SIG-M5 (cell line): ENCODE data around the gene CASQ2.

Experiments
- DNase-seq: peaks from one replicate; lab custom pipeline; 2025; lab: John Stamatoyannopoulos, UW

The CASQ2 gene

GRCh38 chr1:115728341-115728740 is 40.2 kb downstream of the CASQ2 start:
- DNase-seq, result no peak

- peak; percentile 86 for DNase-seq
Measured at GRCh38 chr1:115727706-115728249, 40.7 kb downstream of the CASQ2 start.

DNA sequence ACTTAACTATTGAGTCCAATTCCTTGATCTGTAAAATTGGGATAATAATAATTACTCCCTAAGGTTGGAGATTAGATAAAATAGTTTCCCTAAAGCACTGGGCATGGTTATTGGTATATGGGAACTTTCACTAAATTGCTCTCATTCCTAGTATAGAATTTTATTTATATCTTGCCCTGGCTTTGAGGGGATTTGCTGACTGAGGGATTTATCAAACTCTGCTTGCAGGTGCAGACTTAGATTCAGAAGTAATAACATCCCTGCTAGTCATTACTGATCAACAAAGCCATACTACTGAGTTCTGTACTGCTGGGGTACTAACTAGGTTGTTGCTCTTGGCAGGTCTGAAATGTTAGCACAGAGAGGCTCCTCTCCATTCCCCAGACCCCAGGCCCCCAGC is 41.9 kb downstream of the CASQ2 start:
- DNase-seq, result no peak

DNA sequence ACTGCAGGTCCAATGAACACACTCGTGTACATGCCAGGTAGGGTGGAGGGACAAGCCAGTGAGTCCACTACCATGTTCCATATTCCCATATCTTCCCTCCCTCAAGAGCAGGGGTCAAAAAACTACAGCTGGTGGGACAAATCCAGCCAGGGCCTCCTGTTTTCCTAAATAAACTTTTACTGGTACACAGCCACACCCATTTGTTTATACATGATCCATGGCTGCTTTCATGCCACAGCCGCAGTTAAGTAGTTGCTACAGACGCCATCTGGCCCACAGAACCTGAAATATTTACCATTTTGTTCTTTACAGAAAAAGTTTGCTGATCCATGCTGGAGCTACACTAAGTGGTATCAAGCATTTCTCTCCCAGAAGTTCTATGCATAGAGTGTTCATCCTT is 42.4 kb downstream of the CASQ2 start:
- no peak for DNase-seq

GRCh38 chr1:115725600-115725999 is 42.9 kb downstream of the CASQ2 start:
- no peak for DNase-seq

GRCh38 chr1:115723756-115724155 is 44.8 kb downstream of the CASQ2 start:
- no peak for DNase-seq

GRCh38 chr1:115722221-115722620 is 46.3 kb downstream of the CASQ2 start:
- DNase-seq, result no peak

GRCh38 chr1:115719285-115719684 is 49.2 kb downstream of the CASQ2 start:
- DNase-seq, result no peak

DNA sequence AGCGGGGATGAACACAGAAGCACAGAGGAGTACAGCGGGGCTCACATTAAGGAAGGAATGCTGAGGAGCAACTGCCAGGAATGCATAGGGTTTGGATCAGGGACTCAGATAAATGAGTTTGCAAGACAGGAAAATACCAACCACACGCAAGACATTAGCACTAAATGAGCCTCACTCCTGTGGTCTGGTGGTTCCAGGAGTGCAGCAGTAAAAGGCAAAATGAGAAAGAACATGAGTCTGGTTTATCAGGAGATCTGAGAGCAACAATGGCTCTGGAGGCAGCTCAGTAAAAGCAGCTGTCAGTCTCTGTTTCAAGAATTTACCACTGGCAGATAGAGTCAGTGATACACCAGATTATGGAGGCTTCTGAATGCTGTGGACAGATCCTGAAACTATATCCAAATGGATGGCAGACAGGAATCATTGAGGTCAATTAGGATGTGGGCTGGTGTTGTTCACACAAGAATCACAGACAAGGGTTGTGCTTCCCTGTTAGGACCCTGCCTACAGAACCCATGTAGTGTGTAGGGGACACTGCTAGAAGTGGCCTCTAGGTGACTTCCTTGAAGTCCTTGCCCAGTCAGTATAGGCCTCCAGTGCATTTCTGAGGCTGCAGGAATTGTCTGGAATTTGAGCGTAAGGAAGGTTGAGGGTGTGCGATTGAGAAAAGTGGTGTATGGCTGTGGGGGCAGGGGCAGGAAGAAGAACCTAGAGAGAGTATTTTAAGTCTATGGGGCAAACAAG is 50.3 kb downstream of the CASQ2 start:
- DNase-seq, result no peak

DNA sequence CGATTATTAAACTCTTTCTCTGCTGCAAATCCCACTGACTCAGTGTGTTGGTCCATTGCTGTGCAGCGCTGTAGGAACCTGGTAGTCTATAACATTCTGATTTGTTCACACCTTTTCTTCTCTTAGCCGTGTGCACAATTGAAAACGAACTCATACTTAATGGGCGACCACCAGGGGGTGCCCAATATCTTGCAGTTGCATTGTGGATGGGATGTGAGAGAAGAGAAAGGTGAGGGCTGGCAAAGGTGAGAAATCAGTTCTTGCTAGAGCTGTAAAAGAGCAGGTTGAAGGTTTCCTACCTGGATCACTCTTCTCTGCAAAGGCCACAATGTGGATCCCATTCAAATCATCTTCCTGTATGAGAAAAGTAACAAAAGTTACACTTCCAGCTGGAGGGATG is 51.0 kb downstream of the CASQ2 start:
- no peak for DNase-seq

DNA sequence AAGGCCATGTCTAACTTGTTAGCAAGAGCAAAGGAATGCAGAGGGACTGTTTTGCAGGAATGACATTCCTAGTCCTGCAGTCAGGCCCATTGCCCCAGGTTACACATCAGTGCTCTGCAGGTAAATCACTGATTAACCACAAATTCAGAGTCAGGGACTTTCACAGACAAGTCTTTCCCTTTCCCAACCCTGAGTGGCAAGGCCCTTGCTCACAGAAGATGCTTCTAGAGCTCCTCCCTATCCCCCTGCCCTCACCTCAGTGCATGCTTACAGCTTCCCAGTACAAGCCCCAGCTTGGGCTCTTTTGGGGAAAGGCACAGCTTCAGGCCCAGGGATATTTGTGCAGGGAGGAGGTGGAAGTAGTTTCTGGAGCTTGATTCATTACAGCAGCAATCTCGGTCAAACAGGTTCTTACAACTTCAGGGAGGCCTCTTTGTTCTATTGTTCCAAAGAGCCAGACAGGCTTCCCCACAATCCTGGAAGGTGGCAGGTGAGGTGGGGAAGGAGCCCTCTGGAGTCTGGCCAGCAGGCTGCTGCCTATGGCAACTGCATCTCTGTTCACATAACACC is 53.9 kb downstream of the CASQ2 start:
- DNase-seq, result no peak

DNA sequence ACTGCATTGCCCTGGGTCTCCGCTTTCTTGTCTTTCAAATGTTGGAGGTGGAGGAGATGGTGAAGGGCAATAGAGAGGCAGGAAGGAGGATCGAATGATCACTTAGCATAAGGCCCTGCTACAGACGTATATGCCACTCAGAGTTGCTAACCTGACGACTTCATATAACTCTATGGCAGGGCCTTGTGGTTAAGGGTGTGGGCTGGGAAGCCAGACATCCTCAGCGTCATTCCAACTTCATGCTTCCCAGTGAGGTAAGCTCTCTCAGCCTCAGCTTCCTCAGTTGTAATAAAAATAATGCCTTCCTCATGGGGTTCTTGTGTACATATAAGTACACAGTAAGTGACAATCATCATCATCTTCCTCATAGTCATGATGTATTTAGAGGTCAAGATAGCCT is 54.6 kb downstream of the CASQ2 start:
- DNase-seq, result no peak

- DNase-seq, result no peak
Measured at GRCh38 chr1:115712911-115713609, 55.5 kb downstream of the CASQ2 start.

DNA sequence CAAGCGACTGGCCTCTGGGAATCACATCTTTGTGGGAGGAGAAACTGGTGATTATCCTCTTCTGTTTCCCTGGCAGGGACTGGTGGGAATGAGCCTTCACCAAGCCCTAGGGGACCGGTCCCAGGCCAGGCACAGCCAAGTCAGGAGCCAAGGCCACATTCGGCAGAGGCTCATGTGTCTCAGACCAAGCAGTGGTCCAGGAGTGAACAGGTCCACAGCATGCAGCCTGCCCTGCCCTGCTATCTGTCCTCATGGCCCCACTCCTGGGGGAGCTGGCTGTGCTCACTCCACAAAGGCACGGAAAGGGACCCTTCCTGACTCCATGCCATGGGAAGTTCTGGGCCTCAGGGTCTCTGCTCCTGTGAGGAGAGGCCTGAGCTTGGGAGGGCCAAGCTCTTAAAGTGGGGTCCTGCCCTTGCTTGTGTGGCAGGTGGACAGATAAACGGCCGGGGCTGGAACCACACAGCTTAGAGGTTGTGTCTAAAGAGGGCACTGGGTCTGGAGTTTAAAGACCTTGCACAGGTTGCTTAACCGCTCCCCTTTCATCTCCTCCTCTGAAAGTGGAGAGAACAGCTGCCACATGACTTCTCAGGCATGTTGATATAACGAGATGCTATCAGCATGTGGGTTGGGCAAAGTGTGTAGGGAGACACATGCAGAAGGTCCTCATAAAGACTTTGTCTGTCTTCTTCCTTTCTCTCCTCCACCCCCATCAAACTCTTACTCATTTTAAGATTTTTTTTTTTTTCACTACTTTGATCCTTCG is 57.5 kb downstream of the CASQ2 start:
- DNase-seq, result no peak

DNA sequence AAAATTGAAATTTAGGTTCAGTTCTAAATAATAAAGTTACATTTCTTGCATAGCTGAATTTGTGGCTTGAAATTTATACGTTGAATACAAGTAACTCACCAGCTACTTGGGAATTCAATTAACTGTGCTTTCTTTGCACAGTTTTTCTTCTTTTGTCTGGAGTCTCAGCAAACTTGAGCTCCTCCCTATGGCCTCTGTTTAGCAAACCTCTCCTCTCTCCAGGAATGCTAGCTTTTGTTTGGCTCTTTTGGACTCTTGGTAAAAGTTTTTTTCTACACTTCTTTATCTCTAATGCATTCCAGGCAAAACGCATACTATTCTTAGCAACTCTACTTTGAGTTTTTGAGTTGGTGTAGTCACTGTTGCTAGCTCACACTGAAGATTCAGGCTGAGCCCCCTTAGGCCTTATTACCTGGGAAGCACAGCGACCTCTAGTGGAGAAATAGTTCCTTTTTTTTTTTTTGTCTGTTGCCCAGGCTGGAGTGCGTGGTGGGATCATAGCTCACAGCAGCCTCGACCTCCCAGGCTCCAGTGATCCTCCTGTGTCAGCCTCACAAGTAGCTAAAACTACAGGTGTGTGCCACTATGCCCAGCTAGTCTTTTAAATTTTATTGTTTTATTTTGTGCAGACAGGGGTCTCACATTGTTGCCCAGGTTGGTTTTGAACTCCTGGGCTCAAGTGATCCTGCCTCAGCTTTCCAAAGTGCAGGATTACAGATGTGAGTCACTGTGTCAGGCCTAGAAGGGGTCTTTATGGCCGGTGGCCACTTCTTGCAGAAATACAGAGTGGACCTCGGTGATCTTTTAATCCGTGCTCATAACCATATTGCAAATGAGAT is 61.7 kb downstream of the CASQ2 start:
- DNase-seq, result no peak

GRCh38 chr1:115705963-115706362 is 62.6 kb downstream of the CASQ2 start:
- DNase-seq, result no peak

DNA sequence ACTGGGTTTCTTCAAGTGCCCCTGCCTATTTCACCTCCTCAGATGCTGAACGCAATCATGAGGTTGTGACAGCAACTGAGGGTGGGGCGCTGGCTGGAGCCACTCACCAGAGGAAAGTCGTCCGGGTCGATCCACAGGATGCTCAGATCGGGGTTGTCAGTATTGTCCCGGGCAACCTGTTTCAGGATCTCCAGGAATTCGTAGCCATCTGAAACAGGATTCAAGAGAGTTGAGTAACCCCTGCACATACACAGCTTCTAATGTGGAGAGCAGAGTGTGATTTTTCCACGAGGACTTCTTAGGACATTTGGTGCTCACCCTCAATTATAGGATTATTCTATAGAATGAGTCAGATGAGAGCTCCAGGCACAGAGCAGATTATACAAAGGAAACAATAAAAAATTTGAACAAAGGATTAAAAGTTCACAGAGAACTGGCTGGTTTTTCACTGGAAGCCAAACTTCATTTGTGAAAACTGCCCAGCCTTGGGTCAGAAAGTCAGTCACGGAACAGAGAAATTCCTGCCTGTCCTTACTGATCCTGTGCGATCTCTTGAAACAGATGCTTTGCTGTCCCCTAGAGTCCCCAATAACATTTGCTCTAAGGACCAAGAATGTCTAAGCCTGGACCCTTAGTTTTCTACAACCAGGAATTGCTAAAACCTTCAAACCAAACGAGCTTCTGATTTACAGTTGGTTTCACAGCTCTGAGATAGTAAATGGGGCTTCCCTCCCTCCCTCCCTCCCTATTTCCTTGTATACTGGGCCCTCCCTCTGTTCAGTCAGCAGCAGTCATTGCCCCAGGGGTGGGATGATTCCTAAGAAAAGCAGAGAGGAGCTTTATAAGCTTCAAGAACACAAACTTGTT is 63.2 kb downstream of the CASQ2 start:
- no peak for DNase-seq

GRCh38 chr1:115702959-115703358 is 65.6 kb downstream of the CASQ2 start:
- no peak for DNase-seq

DNA sequence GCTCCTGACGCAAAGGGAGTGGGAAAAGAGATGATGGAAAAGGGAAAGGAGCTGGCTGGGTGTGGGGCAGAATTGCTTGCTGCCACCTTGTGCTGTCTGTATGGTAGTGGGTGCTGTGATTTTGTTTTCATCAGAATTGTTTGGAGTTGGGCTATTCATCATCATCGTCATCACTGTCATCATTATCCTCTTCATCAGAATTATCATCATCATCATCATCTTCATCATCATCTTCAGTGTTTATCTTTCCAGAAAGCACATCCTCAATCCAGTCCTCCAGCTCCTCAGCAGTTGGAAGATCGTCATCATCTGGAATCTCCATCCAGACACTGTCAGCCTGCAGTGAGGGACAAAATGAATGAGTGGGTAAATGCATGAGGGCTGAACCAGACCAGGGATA is 67.4 kb downstream of the CASQ2 start:
- DNase-seq, result no peak

DNA sequence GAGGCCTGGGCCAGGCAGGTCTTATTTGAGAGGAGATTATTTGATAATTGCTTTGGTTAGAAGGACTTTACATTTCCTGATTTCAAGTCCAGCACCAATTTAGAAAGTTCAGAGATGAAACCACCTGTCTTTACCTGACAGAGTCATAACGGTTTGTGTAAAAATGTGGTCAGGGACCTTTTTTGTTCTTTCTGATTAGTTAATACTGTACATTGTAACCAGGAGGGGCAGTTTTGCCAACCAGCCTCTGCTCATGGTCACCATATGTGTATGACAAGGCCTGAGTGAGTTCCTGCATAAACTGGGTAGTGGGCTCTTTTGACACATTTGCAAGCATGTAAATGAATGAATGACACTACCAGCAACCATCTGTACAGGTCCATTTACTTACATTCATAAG is 70.9 kb downstream of the CASQ2 start:
- DNase-seq, result no peak
